Stimulated activated CD4-positive, alpha-beta T cell treated with anti-CD3 and anti-CD28 coated beads, Interleukin-15, amount 100 ng/mL, for 1 hour (primary cell): Measurements from ENCODE around the gene CFAP90.

Experiments
- DNase-seq, 2 donors: peaks; one replicate each; pipeline ENCODE4 v3.0.0-alpha.2; 2020; ENCODE audit warnings: low read depth in 1 of 2, low spot score in 1 of 2

Gene CFAP90

DNA sequence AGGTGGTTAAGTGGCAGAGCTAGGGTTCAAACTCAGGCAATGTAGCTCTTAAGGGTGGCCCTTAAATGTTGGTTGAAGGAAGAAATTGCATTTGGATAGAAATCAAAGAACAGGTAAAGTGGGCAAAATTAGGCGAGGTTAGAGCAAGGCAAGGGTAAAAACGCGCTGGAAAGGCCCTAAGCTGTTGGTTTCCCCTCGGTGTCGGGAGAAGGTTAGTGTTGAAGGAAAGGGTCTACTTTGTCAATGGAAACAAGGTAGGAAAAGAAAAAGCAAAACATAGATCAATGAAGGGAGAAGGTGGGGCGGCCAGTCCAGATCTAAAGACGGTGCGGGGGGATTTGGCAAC is 17.5 kb upstream of the CFAP90 start:
- no peak for DNase-seq

DNA sequence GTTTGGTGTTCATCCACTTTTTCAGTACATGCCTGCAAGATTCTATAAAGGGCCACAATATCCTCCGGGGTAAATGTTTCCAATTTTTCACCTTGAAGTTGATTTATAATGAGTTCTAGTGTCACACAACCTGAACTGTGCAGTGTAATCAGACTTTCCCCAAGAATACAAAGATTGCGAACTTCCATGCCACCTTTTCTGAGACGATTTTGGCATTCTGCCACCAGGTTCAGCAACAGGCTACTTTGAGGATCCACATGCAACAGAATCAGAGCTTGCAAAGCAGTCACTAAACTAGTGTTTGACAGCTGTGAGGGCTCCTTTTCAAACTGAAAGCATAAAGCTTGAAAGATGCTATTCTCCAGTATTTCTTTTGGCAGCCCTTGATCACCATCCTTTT is 16.3 kb upstream of the CFAP90 start:
- no peak for DNase-seq

DNA sequence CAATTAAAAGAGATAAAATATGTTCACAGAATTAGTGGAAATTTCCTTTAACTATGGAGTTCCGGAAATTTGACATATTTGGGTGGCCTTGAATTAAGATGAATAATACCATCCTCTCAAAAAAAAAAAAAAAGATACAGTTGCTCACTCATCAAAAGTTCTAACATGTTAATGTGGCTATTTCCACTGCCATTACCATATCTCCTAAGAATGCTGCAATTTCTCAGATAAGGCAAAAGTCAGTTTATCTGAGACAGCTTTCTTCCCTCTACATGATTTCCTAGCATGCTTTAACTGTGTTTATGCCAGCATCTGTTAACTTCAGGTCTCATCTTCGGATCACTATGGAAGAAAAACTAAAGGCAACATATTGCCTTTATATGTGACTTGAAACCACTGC is 15.3 kb upstream of the CFAP90 start:
- DNase-seq, result no peak

DNA sequence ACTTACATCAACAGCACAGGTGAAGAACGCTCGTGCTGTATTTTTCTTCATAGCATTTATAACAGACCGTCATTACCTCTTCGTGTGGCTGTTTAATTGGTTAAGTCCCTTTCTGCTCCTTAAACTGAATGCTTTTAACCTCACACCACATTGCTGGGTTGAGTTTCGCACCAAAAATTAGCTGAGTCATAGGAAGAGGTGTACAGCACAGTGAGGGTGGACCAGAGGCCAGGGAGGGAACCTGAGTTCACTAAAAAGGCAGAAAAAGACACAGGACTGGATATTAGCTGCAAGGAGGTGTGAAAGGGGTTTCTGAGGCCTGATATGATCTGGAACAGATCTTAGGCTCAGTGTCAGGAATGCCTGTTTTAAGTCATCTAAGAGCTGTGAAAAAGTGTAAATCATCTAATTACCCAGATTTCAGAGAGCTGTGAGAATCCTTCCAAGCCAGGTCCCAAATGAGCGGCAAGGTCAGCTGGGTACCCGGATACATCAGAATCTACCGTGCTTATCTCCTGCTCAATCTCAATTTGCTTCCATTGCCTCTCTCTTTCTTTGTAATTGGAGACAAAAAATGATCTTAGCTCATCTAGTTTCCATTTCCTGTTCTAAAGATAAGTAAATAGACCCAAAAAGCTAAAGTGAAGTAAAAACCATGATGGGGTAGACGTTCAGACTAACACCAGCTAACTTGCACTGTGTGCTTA is 7.1 kb upstream of the CFAP90 start:
- DNase-seq, result no peak

DNA sequence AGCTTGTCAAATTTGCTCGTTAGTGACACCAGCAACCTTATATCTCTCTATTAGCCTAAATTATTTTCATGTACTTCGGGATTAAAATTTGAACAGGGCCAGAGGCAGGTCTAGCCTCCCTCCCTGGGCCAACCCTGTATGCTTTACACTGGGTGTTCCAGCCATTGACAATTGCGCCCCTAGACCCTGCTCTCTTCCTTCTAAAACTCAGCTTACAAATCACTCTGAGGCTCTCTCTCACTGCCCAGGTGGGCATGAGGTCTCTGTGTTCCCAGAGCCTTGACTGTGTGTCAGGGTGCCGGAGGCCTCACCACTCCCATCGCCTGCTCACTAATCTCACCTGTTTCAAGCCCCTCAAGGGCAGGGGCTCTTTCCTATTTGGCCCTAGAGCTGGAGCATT is 6.4 kb upstream of the CFAP90 start:
- no peak for DNase-seq

DNA sequence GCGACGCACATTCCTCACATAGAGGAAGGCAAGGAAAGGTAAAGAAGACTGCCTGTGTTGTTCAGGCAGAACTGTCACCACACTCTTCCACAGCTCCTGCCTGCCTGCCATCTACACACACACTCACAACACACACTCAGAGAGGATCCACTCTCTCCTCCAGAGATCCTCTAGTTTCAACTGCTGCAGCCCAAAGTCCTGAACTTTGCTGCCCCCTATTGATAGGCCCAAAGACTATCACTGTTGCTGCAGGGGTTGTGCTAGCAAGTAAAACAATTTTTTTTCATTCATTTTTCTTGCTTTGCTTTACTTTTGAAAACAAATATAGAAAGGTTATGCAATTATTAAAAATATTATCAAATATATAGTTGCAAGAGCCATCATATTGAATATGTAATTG is 5.9 kb upstream of the CFAP90 start:
- no peak for DNase-seq

DNA sequence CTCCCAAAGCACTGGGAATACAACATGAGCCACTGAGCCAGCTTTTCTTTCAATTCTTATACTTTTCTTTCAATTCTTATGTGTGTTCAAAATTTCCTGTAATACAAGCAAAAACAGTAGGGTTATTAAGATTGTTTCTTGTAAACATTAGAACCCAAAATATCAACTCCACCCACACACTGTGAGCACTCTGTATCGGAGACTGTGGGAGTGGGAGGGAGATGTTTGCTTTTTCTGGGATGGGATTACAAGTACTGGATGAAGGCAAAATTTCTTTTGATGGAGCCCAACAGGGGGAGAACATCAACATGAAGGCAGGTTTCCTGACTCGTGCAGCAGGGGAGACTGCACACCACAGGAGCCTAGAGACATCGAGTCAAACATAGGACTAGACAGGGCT is 4.7 kb upstream of the CFAP90 start:
- no peak for DNase-seq

DNA sequence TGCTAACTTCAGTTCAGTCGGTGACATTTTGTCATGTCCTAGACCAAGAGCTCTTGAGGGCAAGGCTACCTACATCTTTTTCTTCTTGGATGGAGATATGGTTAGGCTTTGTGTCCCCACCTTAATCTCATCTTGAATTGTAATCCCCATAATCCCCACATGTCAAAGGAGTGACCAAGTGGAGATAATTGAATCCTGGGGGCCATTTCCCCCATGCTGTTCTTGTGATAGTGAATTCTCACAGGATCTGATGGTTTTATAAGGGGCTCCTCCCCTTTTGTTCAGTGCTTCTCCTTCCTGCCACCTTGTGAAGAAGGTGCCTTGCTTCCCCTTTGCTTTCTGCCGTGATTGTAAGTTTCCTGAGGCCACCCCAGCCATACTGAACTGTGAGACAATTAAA is 2.1 kb upstream of the CFAP90 start:
- no peak for DNase-seq

DNA sequence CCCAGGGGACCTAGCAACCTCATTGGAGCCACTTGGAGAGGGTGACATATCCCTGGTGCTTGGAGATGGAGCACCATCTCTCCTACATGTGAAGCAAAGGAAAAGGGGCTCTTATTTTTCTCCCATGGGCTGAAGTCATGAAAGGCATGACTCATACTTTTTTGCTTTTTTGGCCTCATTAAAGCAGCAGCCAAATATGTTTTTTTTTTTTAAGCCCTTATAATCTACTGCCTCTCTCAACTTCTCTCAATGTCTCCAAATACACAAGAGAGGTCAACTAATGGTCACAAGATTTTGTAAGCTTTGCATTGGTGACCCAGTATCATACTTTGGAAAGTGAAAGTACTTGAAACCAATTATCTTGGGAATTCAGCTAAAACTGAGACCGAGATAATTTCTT is 1.6 kb upstream of the CFAP90 start:
- no peak for DNase-seq

DNA sequence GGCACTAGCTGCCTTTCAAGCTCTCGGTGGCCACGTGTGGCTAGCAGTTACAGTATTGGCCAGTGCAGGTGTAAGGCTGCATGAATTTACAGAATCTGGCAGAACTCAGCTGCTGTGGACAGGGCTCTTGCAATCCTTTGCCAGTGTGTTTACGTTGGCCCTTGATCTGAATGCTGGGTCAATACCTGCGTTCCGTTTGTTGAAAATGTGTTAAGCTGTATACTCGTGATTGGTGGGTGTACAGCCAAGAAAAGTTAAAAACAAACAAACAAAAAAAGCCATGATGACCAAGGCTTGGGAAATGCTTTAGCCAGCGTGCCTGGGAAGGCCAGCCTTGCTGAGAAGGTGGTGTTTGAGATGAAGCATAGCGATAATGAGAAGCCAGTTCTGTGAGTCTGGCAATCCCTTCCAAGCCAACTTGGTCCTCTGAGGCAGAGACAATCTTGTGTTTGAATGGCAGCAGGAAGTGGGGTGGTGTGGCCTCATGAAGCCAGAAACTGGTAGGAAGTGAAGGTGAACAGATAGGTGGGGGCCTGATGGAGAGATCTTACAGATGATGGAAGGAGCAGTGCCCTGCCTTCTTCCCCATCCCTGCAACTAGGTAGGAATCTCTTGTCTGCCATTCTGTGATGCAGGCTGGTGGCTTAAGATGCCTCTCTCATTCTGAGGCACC is 820 bp upstream of the CFAP90 start:
- no peak for DNase-seq

DNA sequence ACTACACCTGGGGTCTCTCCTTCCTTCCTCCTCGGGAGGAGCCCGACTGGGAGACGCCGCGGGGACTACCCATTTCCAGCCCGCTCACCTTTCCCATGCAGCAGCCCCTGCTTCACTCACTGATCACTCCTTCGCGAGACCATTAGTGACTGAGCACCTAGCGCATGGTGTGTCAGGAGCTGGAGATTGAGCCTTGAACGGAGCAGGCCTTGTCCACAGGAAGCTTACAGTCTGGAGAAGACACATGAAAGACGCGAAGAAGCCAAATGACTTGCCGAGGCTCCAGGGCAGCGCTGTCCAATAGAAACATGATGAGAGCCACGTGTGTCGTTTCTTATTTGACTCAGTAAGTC is 283 bp upstream of the CFAP90 start:
- DNase-seq, result no peak

DNA sequence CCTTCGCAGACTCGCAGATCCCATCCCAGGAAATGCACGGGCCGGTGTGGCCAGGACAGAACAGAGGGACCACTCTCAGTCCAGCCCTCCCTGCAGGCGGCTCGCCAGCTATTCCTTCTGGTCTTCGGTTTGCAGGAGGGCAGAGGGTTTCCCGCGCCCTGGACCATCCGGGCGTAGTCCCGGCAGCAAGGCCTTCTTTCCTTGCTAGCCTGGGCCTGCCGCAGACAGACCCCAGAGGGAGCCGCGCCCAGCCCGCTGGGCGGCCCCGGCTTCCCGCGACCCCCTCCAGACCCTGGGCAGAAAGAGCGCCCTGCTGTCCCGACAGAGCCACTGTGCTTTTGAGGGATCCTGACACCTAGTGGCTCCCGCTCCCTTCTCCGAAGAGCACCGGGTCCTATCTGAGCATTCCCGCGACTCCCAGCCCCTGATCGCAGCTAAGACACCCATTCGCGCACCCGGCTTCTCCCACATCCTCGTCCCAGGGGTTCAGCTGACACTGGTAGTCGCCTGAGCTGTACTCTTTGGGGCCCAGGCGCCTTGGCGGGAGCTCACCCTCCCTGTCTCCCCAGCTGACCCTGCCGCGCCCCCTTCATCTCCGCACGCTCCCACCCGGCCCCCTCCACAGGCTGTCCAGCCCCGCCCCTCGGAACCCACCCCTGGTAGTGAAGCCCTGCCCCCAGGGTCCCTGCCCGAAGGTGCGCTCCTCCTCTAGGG is 1.1 kb downstream of the CFAP90 start:
- DNase-seq, result no peak

DNA sequence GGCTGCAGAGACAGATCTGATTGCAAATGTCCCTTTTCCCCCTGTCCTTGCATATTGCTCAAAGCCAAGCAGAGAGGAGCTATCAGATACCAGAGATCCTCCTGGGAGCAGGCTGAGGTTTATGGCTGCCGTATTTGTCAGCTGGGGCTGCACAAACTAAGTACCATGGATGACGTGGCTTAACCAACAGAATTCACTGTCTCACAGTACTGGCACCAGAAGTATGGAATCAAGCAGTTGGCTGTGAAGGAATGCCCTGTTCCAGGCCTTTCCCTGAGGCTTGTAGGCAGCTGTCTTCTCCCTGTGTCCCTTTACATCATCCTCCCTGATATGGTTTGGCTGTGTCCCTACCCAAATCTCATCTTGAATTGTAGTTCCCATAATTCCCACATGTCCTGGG is 2.6 kb downstream of the CFAP90 start:
- DNase-seq, result no peak

DNA sequence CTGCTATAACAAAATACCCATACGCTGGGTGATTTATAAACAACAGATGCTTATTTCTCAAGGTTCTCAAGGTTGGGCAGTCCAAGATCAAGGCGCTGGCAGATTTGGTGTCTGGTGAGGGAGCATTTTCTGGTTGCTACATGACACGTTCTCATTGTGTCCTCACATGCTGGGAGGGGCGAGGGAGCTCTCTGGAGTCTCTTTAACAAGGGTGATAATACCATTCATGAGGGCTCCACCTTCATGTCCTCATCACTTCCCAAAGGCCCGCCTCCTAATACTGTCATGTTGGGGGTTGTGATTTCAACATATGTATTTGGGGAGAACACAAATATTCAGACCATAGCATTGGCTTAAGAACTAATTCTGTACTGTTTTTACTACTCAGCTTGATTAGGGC is 4.6 kb downstream of the CFAP90 start:
- no peak for DNase-seq

DNA sequence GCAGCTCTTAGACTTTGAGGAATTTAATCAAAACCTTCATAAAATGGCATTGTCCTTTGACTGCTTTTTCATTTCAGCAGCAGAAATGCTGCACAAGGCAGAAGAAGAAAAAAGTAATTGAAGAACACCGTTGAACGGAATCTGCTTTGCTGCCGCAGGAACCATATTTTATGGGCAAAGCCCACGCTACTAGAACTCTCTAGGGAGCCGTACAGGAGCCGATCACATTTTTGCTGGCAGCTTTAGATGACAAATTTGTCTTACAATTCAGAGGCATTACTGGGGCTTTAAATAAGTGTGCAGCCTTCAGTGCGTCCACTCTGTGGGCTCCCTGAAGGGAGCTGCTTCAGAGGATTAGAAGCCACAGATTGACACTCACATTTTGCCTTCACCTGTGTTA is 5.4 kb downstream of the CFAP90 start:
- no peak for DNase-seq

DNA sequence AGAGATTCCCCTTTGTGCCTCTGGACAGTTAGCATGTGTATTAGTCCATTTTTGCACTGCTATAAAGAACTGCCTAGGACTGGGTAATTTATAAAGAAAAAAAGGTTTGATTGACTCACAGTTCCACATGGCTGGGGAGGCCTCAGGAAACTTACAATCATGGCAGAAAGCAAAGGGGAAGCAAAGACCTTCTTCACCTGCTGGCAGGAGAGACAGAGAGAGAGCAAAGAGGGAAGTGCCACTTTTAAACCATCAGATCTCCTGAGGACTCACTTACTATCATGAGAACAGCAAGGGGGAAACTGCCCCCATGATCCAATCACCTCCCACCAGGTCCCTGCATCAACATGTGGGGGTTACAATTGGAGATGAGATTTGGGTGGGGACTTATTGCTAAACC is 6.0 kb downstream of the CFAP90 start:
- no peak for DNase-seq

DNA sequence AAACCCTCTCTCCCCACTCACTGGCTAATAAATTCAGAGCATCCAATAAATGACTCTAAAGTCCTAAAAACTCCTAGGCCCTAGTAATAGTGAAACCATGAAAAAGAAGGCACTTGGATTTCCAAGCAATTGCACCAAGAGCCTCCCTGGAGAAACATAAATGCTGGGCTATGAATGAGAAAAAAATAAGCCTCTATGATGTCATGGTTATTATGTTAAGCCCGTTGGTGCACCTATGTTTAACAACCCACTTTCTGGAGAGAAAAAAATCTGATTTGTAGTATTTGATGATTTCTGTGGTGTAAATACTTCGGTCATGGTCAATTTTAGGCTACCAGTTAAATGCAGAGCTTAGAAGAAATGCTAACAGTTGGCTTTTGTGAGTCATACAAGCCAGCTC is 8.4 kb downstream of the CFAP90 start:
- DNase-seq, result no peak

DNA sequence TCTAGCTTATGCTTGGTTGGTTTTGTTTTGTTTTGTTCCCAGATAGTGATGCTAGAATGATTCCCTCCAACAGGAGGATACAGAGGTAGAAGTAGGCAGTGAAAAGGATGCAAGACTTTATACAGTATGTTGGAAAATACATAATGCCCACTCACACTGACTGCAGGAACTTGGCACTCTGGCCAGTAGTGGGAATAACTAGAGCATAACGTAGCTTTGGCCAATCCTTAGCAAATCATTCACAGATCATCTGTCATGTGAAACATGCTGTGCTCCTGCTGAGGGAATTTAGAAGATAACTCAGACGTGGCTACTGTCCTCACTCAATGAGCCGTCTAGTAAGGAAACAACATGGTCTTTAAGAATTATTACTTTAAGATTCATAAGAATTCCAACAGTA is 13.5 kb downstream of the CFAP90 start:
- DNase-seq, result no peak

DNA sequence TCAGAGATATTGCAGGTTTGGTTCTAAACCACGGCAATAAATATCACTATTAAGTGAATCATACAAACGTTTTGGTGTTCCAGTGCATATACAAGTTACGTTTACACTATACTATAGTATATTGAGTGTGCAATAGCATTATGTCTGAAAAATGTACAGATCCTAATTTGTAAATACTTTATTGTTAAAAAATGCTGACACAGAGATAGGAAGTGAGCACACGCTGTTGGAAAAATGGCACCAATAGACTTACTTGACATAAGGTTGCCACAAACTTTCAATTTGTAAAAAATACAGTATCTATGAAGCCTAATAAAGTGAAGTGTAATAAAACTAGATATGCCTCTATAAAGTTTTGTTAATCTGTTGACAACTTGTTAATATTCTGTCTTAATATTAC is 16.0 kb downstream of the CFAP90 start:
- DNase-seq, result no peak

DNA sequence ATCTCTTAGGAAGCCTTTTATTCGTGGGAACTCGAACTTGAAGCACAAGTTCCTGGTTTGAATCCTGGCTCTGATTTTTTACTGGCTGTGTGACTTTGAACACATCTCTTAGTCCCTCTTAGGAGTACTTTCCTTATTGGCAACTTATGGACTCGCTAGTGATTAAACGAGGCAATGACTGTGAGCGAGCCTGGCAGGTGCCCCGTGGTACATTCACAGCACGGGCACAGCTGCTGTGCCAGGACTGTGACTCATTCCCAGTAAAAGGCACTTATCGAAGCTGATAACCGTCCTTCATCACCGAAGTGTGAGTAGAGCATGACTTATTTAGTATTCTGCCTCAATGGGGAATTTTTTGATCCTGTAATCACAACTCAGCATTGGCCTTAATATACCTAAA is 22.7 kb downstream of the CFAP90 start:
- no peak for DNase-seq

DNA sequence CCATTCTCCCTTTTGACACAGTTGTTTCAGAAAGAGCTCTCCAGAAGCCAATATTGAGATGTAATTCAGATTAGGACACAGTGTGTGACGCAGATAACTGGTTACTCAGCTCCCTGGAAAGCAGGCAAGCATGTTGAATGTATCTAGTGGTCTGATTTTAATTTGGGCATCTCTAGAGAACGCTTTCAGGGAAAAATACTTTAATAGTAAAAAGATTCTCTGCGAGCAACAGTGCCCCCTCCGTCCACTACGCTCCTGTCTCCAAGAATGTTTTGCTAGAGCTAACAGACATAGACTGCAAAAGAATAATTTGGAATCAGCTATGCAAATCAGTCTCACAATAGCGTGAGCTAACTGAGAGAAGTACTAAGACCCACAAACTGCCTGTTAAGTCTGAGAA is 23.3 kb downstream of the CFAP90 start:
- DNase-seq, result no peak

DNA sequence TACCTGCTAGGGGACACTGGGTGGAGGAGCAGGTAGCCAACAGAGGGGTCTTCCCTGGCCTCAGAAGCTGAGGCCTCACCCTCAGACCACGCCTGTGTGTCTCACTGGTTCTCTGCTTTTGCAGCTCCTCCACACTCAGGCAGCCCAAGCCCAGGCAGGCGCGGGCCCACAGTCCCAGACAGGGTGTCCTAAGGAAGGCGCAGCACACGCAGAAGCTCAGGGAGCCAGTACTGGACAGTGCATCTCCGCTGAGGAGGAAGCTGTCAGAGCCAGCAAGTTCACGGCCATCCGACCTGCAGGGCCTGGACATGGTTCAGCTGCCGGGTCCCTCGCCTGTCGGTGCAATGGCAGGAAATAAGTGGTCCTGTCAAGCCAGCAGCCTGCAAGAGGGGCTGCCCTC is 25.3 kb downstream of the CFAP90 start:
- no peak for DNase-seq

DNA sequence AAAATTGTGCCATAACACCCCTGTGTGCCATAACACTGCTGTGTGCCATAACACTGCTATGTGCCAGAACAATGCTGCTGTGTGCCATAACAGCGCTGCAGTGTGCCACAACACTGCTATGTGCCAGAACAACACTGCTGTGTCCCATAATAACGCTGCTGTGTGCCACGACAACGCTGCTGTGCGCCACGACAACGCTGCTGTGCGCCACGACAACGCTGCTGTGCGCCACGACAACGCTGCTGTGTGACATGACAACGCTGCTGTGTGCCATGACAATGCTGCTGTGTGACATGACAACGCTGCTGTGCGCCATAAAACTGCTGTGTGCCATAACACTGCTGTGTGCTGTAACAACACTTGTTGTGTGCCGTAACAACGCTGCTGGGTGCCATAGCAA is 25.9 kb downstream of the CFAP90 start:
- no peak for DNase-seq
